Gastroesophageal sphincter (tissue), 4 donors: ENCODE measurements around the gene LAMA5. TPM values are rescaled to one million over a fixed set of nuclear protein-coding genes. Genes with fewer than 3 reads are reported as not detected.
A peak's percentile ranks its signal among the peaks of the same experiment; 100 is the strongest.

Experiments
- ATAC-seq: fragments of 150-250 bp; one replicate; pipeline ENCODE4 v1.9.1; 2016; ENCODE audit warnings: mild to moderate bottlenecking, moderate library complexity
- H3K27ac ChIP-seq, 4 donors: fragments of 200-600 bp; sonication (generic) in 3 of 4; 1 replicate in 3 of 4; 2 replicates in 1 of 4; pipeline ENCODE4 v1.5.1; 2016 to 2019
- H3K27me3 ChIP-seq: fragments of 200-600 bp; sonication (generic); one replicate; pipeline ENCODE4 v1.5.1; 2019
- H3K36me3 ChIP-seq, 2 donors: fragments of 200-600 bp; sonication (generic); one replicate each; pipeline ENCODE4 v1.5.1; 2019; ENCODE audit warnings: control low read depth in 1 of 2
- H3K4me1 ChIP-seq, 3 donors: fragments of 200-600 bp; sonication (generic); 1 replicate in 2 of 3; 2 replicates in 1 of 3; pipeline ENCODE4 v1.5.1; 2016 to 2019; ENCODE audit warnings: control low read depth in 2 of 3
- H3K4me3 ChIP-seq, 2 donors: fragments of 200-600 bp; sonication (generic); one replicate each; pipeline ENCODE4 v1.5.1; 2019; ENCODE audit warnings: mild to moderate bottlenecking in 1 of 2, moderate library complexity in 1 of 2
- H3K9me3 ChIP-seq, 3 donors: fragments of 200-600 bp; sonication (generic); one replicate each; pipeline ENCODE4 v1.5.1; 2017 to 2019; ENCODE audit warnings: control low read depth in 2 of 3
- EP300 ChIP-seq: sonication (generic); formaldehyde crosslinking; IDR thresholded peaks from one replicate; pipeline ENCODE4 v1.6.1; 2017; ENCODE audit warnings: antibody characterized with exemption, mild to moderate bottlenecking
- POLR2A ChIP-seq, 2 donors: fragments of 450-650 bp; IDR thresholded peaks; one replicate each; pipeline ENCODE4 v1.6.1; 2017; ENCODE audit warnings: antibody characterized with exemption in 2 of 2, mild to moderate bottlenecking in 2 of 2, moderate library complexity in 1 of 2
- POLR2AphosphoS5 ChIP-seq: sonication (generic); formaldehyde crosslinking; IDR thresholded peaks from one replicate; pipeline ENCODE4 v1.6.1; 2017; ENCODE audit warnings: antibody characterized with exemption
- WGBS, 2 donors: methylation state at CpG; one replicate each; pipeline ENCODE4 v1.1.5; 2018; ENCODE audit warnings: low coverage in 1 of 2; 5-methylcytosine and 5-hydroxymethylcytosine counted together
- total RNA-seq, 4 donors: library from RNA; depleted of rRNA; stranded (reverse); fragments of >200 nt; gene quantifications; one replicate each; pipeline ENCODE4 v1.1.0, GENCODE V29; 2016
- TF ChIP-seq, protein P1 (sequence below), 4 experiments: fragments of 200-600 bp in 2 of 4; fragments of 450-650 bp in 2 of 4; sonication (generic) in 1 of 4; IDR thresholded peaks; one replicate each; pipeline ENCODE4 v1.5.1; 2017 to 2019; ENCODE audit warnings: antibody characterized with exemption in 4 of 4, mild to moderate bottlenecking in 2 of 4, moderate library complexity in 2 of 4

Gene LAMA5
- total RNA-seq, 4 donors from 2014 or later, result 58.6 to 259 (median 172) TPM

DNA sequence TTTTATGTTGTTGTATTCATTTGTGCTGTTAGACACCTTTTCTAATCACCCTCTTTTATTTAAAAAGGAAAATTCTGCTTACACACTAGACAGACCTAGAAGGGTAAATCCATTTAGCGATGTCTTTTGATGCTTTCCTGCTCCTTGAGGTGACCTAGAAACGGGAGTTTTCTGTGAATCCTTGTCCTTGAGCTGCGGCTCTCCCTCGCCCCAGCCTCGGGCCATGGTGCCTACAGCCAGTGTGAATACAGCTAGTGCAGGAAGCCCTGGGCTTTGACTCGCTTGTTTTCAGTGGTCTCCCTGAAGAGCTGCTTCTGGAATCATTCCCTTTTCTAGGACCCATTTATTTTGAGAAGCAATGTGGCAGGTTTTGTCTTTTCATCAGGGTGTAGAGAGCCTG, 82.0 kb downstream of the LAMA5 start:
- Histone ChIP-seq H3K36me3 (peaks cover 0 to 98% of the 10 kb centered on the region in 2 donors), H3K9me3 (no peaks in the 10 kb centered on the region), H3K4me3 (no peak overlapping the region), H3K4me1 (no peaks in the 10 kb centered on the region), H3K27me3 (no peaks in the 10 kb centered on the region), H3K27ac (peak overlapping the region in 2 of 4 donors; percentile 26 to 43)
- WGBS, 2 donors, result 67 to 87% methylated on average over 4 to 6 of the region's 6 CpGs
- no peak for ATAC-seq
- TF ChIP-seq POLR2AphosphoS5, result no peak

- H3K27ac ChIP-seq, result no peak overlapping the region
- H3K9me3 ChIP-seq, result no peaks in the 10 kb centered on the region
- ATAC-seq, result no peak
- WGBS, 2 donors, result 84 to 95% methylated on average over 4 to 5 of the region's 6 CpGs
- TF ChIP-seq EP300, result no peak
- TF ChIP-seq, protein P1, sequence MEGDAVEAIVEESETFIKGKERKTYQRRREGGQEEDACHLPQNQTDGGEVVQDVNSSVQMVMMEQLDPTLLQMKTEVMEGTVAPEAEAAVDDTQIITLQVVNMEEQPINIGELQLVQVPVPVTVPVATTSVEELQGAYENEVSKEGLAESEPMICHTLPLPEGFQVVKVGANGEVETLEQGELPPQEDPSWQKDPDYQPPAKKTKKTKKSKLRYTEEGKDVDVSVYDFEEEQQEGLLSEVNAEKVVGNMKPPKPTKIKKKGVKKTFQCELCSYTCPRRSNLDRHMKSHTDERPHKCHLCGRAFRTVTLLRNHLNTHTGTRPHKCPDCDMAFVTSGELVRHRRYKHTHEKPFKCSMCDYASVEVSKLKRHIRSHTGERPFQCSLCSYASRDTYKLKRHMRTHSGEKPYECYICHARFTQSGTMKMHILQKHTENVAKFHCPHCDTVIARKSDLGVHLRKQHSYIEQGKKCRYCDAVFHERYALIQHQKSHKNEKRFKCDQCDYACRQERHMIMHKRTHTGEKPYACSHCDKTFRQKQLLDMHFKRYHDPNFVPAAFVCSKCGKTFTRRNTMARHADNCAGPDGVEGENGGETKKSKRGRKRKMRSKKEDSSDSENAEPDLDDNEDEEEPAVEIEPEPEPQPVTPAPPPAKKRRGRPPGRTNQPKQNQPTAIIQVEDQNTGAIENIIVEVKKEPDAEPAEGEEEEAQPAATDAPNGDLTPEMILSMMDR (IDR thresholded peaks at IDR 0.05), result no peak
- H3K4me1 ChIP-seq, result no peaks in the 10 kb centered on the region
- peaks cover 0 to 98% of the 10 kb centered on the region in 2 donors for H3K36me3 ChIP-seq
- H3K27me3 ChIP-seq, result no peaks in the 10 kb centered on the region
- no peak overlapping the region for H3K4me3 ChIP-seq
Observed at GRCh38 chr20:62284448-62284847, 82.7 kb downstream of the LAMA5 start.

GRCh38 chr20:62282877-62283503, 84.1 kb downstream of the LAMA5 start:
- 63% methylated on average over 8 of the region's 16 CpGs; no CpG with 5 or more reads in 1 of the 2 donors for WGBS, 2 donors

DNA sequence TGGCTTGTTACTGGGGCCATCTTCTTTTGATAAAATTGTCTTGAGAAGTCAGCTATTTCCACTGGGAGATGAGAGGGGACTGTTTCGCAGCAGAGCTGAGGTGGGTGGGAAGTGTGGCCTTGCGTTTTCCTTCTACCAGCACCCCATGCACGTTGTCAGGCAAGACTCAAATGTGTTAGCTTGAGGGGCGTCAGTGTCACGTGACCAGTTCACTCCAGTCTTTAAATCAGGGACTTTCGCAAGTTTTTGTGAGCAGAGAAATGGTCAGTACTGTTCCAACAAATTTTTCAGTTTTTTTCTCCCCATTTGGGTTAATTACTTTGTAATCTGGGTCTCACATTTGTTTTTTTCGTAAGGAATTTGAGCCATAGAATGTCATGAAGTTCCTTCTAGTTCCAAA, 85.0 kb downstream of the LAMA5 start:
- Histone ChIP-seq H3K36me3 (peaks cover 0 to 88% of the 10 kb centered on the region in 2 donors), H3K4me1 (no peaks in the 10 kb centered on the region), H3K27ac (no peak overlapping the region), H3K9me3 (no peaks in the 10 kb centered on the region), H3K27me3 (no peaks in the 10 kb centered on the region), H3K4me3 (no peak overlapping the region)
- 90 to 91% methylated on average over 4 to 7 of the region's 7 CpGs for WGBS, 2 donors
- TF ChIP-seq POLR2AphosphoS5, result no peak
- TF ChIP-seq, protein P1 (IDR thresholded peaks at IDR 0.05), result no peak
- TF ChIP-seq EP300, result no peak
- no peak for TF ChIP-seq POLR2A (IDR thresholded peaks at IDR 0.05)
- ATAC-seq, result no peak

More at GRCh38 chr20:62282877-62283503, 84.1 kb downstream of the LAMA5 start:
- Histone ChIP-seq H3K4me3 (no peak overlapping the region), H3K27ac (no peak overlapping the region), H3K4me1 (no peaks in the 10 kb centered on the region), H3K27me3 (no peaks in the 10 kb centered on the region), H3K9me3 (no peaks in the 10 kb centered on the region), H3K36me3 (peaks cover 0 to 93% of the 10 kb centered on the region in 2 donors)
- TF ChIP-seq EP300 (no peak), POLR2AphosphoS5 (no peak)
- ATAC-seq, result peak; percentile 19

- H3K4me3 ChIP-seq, result no peak overlapping the region
- 86 to 93% methylated on average over 6 to 7 of the region's 31 CpGs for WGBS, 2 donors
- TF ChIP-seq POLR2AphosphoS5, result no peak
- TF ChIP-seq, protein P1 (IDR thresholded peaks at IDR 0.05), result no peak
- no peak for TF ChIP-seq EP300
- TF ChIP-seq POLR2A (IDR thresholded peaks at IDR 0.05), result no peak
- H3K4me1 ChIP-seq, result no peaks in the 10 kb centered on the region
- peaks cover 0 to 88% of the 10 kb centered on the region in 2 donors for H3K36me3 ChIP-seq
- H3K27me3 ChIP-seq, result no peaks in the 10 kb centered on the region
- no peak overlapping the region for H3K27ac ChIP-seq
- ATAC-seq, result no peak
- H3K9me3 ChIP-seq, result no peaks in the 10 kb centered on the region
Observed at GRCh38 chr20:62281161-62281933, 85.8 kb downstream of the LAMA5 start.

GRCh38 chr20:62280303-62280702, 86.8 kb downstream of the LAMA5 start:
- no peak for TF ChIP-seq EP300
- TF ChIP-seq POLR2A (IDR thresholded peaks at IDR 0.05), result no peak
- TF ChIP-seq POLR2AphosphoS5, result no peak
- TF ChIP-seq, protein P1 (IDR thresholded peaks at IDR 0.05), result no peak
- ATAC-seq, result no peak
- Histone ChIP-seq H3K4me1 (no peaks in the 10 kb centered on the region), H3K4me3 (no peak overlapping the region), H3K9me3 (no peaks in the 10 kb centered on the region), H3K27ac (no peak overlapping the region), H3K36me3 (peaks cover 0 to 88% of the 10 kb centered on the region in 2 donors), H3K27me3 (no peaks in the 10 kb centered on the region)
- WGBS, 2 donors, result 66 to 70% methylated on average over 2 to 3 of the region's 4 CpGs
